Inflammatory macrophage (primary cell): ENCODE data around the gene VEGFA.

ENCODE experiments used
- DNase-seq, 2 donors: peaks; one replicate each; pipeline ENCODE4 v3.0.0-alpha.2; 2020 to 2022

Gene VEGFA

DNA sequence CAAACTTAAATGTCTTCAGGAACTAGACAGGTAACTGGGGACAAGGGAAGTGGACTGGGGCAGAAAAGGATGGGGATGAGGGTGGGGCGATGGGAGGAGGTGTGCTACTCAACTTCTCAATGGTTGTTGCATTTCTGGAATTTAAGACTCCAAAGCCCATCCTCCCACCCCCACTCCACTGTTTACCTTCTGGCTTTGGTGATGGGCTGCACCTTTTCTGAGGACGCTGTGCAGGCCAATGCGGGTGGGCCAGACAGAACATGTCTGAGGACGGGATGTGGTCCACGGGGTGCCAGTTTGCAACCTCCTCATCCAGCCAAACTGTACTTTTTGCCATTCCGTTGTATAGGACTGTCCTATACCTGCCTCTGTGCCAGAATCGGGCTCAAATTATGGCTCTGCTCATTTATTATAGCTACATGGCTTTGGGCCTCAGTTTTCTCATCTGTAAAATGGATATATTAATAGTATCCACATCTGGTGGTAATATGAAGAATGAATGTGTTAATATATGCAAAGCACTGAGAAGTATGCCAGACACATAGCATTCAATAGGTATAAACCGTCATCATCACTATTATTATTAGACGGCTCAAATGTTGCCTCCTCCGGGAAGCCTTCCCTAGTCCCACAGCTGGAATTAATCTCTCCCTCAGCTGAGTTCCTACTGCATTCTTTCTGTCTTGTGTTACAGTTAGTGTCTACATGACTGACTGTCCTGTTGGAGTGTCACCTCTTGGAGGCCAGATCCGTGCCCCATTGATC is 31.0 kb upstream of the VEGFA start:
- DNase-seq = no peak

DNA sequence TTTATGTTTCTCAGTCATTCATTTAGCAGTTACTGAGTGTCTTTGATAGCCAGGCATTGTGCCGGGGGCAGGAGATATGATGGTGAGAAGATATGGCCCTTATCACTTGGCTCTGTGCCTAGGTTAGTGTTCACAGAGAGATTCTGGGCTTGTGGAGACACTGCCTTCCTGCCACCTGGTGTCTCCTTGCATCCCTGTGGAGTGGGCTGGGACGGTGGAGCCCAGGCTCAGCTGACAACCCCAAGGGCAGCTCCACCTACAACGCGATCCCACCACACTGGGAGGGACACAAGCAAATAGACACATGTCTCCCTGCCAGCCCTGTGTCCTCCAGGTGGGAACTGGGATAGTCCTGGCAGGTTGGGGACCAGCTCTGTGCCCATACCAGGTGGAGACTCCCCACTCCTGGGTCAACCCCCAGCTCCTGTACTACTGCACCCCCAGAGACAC is 30.3 kb upstream of the VEGFA start:
- no peak for DNase-seq

DNA sequence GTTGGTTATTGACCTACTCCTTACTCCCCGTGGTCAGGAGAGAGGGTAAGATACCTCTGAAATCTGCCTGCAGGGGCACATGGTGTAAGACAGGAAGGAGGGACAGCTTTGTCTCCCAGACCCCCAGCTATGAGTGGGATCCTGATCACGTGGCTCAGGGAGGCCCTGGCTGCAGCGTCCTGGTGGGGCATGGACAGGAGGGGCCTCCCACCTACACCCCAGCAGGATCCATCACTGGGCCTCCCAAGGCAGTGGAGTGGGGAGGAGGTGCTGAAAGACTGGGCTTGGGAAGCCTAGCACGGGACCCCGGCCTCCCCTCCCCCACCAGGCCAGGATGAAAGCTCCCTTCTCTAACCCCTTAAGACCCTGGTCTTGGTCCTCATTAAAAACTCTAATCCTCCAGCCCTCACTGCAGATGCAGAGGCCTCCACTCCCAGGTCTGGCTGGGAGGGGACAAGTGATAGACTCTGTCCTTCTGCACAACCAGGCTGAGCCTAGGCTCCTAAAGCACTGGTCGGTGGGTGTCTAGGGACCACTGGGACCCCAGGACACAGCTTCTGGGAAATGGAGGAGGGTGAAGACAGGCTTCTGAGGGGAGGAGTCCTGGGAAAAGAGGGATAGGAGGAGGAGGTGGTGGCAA is 29.6 kb upstream of the VEGFA start:
- DNase-seq = no peak

DNA sequence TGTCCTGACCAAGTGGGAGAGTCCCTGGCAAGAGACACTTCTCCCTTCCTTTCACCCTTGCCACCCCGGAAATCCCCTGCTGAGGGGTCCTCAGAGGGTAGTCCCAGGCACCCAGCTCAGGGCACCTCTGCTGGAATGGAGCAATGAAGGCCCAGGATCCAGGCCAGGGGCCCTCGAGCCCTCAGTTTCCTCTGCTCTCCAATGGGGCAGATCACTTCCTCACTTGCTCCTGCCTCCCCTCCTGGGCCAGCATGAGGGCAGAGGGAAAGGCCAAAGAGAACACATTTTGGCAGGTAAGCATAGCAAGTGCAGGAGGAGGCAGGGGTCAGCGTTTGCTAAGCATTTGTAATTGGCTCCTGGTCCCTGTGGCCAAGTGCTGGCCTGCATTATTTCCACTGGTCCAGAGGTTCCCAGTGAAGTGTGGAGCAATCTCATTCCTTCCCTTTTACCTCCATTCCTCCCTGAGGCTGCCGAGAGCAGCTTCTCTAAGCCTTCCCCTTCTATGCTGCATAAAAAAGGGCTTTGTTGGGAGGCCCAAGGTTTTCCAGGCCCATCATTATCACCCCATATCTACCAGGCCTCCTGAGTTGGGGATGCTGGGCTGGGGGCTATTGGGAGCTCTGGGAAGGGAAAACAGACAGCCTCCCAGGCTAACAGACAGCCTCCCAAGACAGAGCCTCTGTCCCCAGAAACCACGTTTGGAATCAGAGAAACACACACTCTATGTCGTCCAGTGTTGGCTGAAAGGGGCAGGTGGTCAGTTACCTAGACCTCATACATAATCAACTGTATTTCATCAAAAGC is 28.8 kb upstream of the VEGFA start:
- DNase-seq = no peak

DNA sequence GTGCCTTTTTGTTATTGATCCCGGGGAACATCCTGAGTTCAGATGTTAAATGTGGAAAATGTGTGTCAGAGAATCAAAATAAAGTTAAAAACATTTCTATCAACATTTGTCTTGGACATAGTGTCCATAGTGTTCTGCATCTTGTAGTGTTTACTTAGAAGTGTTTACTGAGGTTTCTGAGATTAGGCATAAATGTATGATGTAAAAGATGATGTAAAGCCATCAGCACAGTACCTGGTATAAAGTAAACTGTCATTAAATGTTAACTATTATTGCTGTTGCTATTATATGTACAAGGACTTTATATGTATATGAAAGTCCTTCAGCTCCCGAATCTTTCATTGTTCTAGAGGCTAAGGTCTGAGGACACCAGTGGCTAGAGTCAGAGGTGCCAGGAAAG is 28.2 kb upstream of the VEGFA start:
- DNase-seq = no peak

DNA sequence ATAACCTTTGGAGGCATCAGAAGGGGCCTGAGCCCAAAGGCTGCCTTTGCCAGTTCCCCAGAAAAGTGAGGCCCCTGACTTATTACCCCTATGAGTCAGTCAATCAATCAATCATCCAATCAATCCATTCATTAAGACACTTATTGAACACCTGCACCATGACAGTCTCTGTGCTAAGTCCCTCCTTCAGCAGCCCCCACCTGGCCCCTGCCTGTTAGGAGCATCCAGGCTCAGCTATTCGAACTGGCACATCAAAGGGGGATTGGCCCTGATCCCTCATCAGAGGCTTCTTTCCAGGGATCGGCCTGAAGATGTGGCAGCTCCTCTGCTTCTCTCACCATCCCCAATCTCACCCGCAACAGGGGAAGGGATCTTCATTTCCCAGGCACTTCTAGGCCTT is 27.7 kb upstream of the VEGFA start:
- no peak for DNase-seq

DNA sequence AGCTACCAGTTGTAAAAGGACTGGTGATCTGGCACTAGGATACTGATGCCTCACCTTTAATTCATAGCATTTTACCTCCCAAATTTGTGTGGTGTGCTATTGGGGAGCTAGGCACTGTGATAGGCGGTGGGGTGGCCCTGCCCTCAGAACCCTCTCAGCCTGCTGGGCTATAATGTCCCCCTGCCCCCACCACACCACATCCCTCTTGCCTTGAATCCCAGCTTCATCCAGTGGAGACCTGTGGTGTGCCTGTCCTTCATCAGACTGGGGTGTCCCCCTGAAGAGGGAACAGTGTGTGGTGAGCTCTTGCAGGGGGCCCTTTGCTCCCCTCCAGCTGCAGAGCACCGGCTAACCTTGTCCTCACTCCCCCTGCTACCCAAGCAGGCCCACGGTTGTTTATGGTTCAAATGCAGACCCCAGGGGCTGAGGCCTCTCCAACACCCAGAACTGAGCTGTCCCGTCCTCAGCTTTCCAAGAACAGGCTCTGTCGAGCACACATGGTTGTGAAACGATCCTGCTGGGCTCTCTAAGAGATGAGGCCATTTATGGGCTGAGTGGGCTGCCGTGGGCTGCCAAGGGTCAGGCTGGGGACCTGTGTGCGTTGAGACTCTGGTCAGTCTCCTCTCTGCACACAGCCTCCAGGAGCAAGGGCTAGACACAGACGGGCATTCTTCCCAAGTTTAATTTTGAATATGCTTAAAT is 26.9 kb upstream of the VEGFA start:
- no peak for DNase-seq

DNA sequence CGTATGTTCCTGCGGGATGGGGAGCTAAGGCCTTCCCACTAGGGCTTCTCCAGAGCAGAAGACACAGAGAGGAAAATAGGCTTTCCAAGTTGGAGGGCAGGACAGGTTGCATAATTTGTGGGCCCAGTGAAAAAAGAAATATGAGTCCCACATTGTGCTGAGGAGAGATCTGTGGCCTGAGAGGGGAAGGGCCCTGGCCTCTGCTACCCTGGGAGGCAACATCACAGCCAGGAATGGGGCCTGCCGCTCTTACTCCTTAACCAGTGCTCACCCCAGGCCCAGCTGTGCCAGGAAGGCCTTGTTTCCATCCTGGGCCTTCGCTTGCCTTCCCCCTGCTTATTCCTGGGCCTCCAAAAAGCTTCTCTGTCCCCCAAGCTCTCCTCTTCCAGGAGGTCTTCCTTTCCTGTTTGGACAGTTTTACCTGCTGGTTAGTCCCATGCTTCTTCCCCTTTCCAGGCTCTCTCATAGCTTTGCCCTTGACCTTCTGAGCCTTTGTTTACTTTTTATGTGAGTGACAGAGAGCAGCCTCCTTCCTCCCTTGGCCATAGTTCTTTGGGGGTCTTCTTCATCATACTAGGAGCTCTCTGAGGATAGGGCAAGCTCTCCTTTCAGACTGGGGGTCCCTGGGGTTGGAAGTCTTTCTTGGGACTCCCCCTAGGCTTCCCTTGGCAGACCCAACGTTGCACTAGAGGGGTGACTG is 26.2 kb upstream of the VEGFA start:
- no peak for DNase-seq

DNA sequence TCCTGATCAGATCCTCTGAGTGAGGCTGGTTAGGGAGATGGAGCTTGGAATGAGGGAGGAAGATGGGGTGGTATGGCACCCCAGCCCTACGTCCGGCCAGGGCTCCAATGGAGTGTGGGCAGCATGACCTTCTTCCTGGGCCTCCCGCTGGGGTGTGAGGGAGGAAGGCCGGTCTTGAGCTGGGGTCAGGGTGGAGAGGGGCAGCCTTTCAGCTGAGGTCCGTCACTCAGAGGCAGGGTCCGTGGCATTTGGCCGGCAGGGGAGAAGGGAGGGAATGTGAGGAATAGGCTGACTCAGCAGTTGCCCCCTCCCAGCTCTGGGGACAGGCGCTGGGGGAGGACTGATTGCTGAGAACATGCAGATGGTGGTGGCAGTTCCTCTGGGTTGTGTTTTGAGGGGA is 25.5 kb upstream of the VEGFA start:
- DNase-seq = no peak

DNA sequence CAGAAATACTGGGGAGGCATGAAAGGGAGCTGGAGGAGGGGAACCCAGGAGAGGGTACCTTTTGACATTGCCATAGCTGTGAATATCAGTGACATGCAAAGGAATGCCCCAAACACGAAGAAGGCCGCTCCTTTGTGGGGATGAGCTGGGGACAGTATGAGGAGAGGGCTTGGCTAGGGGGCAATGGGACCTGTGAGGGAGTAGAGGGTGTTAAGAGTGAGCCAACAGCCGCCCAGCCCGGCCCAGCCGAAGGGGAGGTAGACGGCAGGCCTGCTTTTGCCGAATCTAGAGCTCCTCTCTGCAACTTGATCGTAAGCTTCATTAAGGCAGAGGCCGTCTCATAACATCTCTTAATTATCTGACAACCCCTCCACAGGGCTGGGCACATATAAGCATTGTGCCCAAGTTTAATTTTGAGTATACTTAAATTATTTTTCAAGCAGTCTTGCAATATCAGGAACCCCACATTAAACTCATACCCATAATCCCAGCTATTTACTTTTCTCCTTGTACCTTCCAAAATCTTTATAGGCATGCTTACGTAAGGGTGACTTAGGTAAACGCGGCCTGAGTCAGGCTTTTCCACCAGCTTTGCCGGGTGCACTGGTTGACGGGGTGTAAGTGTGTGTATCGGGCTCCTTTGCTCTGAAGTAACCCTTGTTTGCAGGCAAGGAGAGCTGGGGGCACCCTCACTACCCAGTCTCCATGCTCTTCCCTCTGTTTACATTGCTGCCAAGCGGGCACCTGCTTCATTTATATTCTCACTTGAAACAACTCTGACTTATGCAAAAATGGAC is 24.9 kb upstream of the VEGFA start:
- no peak for DNase-seq

DNA sequence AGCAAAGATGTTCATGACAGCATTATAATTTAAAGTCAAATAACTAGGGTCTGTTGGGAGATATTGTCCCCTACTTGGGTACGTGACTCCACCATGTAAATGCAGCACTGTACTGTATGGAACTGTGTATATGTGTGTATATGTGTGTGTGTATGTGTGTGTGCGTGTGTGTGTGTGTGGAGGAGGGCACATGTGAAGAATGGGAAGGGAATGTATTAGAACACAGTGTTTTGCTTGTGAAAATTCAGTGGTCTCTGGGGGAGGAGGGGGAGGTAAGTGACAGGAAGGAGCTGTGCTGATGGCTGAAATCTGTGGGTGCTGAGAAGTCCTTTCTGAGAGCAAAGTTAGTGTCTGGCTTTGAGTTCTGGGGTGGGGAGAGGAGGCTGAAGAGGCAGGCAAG is 23.9 kb upstream of the VEGFA start:
- DNase-seq = no peak

DNA sequence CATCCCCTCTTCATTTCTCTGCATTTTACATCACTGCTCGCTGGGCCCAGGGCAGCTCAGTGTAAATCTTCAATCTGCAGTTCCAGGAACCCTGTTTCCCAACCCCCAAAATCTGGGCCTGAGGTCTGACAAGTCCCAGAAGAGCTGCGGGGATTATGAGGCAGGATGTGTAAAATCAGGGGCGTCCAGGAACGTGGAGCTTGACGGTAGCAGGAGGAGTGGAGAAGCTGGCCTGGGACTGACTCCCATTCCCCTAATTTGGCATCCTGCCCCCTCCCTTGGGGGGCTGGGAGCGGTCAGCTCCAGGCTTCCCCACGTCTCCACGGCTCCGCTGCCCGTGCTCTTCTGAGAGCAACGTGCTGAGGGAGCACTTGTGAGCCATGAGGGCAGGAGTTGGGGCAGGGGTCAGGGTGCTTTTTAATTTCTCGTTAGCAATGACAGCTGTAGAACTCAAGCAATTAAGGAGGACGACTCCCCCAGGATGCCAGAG is 23.4 kb upstream of the VEGFA start:
- no peak for DNase-seq

DNA sequence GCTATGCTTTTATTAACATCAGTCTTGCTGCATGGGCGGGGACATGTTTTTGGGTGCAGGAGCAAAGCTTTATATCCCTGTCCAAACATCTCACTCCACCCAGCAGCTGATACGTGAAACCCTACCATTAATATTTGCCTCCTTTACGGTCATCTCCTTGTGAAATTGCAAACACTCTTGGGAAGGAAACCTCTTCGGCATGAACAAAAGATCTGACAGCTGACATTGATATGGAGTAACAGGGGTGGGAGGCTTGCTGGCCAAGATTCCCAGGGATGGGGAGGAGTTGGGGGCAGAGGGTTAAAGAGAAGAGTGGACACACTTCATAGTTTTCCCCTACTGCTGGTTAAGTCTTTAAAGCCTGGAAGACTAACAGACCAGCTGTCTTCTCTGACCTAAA is 22.2 kb upstream of the VEGFA start:
- no peak for DNase-seq

DNA sequence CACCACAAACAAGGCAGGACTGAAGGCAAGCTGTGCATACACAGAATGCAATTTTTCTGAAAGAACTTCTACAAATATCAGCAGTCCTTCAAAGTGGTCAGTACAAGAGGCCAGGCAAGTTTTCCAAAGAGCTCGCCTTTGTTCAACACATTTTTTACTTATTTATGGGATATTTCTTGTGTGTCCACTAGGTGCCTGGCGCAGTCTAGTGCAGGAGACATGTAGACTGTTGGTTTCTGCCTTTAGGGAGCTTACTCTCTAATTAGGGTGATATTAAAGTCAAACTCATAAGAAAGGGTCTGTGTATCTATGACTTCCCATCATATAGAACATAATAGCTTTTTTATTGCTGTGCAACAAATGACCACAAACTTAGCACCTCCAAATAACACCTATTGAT is 21.2 kb upstream of the VEGFA start:
- DNase-seq = no peak

DNA sequence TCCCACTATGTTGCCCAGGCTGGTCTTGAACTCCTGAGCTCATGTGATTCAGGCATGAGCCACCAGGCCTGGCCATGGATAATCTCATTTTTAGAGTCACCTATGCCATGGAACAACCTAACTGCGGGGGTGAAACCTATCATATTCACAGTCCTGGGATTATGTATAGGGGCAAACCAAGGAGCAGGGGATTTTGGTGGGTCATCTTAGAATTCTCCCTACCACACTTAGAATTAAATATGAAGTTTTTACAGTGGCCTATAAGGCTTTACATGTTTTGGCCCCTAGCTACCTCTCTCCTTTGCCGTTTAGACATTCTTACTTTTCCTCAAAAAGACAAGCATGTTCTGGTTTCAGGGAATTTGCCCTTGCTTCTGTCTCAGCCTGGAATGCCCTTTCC is 20.6 kb upstream of the VEGFA start:
- DNase-seq = no peak

DNA sequence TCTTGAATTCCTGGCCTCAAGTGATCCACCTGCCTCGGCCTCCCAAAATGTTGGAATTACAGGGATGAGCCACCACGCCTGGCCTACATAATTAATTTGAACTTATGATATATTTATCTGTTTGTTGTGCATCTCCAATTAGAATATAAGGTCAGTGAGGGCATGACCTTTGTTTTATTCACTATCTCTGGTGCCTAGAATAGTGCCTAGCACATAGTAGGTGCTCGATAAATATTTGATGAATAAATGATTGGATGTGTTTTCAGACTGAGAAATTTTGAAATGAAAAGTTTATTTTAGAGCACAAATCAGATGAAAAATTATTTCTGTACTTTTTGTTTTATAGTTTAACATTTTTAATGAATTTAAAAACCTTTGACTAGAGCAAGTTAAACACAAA is 19.4 kb upstream of the VEGFA start:
- DNase-seq = no peak

DNA sequence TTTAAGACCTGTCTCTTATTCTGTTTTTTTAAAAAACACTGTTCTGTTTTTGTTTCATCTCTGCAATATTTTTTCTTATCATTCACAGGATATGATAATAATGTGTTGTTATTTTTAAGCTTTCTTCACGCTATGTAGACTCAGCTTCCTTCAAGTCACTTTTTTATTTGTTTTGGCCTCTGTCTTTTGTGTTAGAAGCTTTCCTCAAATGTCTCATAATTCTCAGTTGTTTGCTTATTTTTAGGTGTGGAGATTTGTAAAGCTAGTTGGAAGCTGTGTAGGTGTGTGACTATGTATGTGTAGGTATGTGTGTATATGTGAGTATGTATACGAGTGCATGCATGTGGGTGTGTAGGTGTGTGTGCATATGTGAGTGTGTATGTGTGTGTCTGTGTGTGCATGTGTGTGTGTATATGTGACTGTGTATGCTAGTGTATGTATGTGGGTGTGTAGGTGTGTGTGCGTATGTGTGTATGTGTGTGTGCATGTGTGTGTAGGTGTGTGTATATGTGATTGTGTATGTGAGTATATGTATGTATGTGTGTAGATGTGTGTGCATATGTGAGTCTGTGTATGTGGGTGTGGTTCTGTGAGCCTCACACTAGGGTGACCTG is 16.3 kb upstream of the VEGFA start:
- DNase-seq = no peak

DNA sequence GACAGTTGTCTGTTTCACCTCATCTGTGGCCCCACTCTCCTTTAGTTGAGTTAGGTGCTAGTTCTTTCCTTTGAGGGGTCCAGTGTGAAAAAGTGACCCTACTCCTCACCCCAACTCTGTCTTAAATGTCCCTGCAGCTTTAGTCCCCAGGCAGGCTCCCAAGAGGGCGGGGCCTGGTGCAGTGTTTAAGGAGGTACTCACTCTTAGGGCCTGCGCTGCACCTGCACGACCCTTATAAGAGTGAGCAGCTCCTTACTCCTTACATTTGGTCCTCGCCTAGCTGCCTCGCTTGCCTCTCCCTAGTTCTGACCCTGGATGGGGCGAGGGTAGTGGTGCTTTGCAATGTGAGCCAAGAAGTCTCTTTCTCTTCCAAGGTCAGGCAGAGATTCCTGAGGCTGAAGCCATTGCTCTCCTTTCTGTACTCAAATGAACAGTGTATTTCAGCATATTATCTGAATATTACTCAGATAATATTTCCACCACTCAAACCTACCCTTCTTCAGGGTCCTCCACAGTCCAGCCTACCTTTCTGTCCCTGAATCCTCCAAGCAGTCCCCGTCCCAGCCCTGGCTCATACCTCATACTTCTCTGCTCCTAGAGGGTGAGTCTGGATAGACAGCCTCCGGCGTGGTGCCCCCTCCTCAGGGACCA is 11.9 kb upstream of the VEGFA start:
- DNase-seq = no peak

DNA sequence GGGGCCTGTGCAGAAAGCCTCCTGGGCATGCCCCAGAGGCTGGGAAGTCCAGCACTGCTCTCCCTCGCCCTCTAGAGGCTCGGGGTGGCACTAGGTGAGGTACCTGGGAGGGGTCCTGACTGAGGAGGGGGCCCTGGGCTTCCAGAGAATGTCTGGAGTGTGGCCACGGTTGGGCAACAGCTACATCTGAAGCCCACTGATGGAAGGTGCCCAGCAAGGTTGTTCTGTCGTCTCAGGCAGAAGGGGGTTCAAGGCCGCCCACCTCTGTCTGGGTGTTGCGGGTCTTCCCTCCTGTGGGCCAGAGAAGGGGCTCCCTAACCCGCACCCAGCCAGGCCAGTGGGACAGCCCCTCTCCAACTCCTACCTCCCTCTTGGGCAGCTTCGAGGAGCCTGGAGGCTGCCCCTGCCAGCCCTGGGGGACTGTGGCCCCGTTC is 11.4 kb upstream of the VEGFA start:
- DNase-seq = peak in 1 of 2 donors; percentile 18
